Left lobe of liver (tissue), 2 donors: ENCODE data around the gene PON3. TPM values are rescaled to one million over a fixed set of nuclear protein-coding genes. Genes with fewer than 3 reads are reported as not detected.
"Not testable (repeated sequence)": the region's sequence is repeated elsewhere in the genome, so short reads cannot be mapped to it uniquely, and the experiment has no call there.

Experiments used
- ATAC-seq: fragments of 200-7000 bp; cut with Tn5 transposase; one replicate; pipeline ENCODE4 v1.9.1; 2020; ENCODE audit warnings: mild to moderate bottlenecking, moderate library complexity
- DNase-seq: peaks from one replicate; pipeline ENCODE4 v3.0.0-alpha.2; 2020; ENCODE audit warnings: low spot score
- total RNA-seq: library from RNA; stranded (reverse); gene quantifications from one replicate; pipeline ENCODE4 v1.2.1, GENCODE V29; 2021
- donor health status: DM: no; HTN: no; CAD: no; lungs with moderate emphysema.
- donor health status: DM: no; HTN: yes; CAD: no.

Gene PON3
- total RNA-seq, 1 donor from 2014 or later = 256 TPM

DNA sequence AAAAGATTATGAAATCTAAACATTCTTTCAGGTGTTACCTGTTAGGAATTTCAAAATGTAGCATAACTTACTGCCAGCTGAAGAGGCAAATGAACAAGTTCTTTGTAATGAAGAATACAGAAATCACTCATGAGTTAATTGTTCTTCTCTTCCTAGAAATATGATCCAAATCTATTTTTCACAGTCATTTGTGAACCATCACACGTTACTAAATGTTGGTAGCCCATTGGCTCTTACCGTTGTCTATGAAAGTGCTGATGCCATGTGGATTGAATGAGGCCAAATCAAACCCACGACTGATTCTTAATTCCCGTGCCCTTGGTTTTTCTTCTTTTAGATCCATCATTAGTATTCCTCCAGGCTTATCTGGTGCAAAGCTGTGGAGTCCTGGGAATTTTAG lies 15.9 kb upstream of the PON3 start:
- ATAC-seq (no peak), DNase-seq (no peak)

DNA sequence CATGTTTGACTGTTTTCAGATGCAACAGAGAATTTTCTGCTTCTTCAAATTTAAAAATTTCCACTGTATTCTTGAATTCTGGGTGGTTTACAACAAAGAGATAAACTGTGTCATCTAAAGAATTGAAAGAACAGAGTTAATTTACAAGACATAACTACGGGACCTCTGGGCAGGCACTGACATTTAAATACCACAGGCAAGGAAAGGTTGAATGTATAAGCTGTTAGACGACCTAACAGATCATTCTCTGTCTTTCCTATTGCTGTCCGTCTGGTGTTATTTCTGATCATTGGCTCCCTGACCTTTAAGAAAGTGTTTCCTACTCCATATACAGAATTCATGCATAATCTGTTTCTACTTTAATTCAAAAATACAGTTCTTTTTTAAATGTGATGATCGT lies 15.5 kb upstream of the PON3 start:
- DNase-seq (no peak), ATAC-seq (no peak)

DNA sequence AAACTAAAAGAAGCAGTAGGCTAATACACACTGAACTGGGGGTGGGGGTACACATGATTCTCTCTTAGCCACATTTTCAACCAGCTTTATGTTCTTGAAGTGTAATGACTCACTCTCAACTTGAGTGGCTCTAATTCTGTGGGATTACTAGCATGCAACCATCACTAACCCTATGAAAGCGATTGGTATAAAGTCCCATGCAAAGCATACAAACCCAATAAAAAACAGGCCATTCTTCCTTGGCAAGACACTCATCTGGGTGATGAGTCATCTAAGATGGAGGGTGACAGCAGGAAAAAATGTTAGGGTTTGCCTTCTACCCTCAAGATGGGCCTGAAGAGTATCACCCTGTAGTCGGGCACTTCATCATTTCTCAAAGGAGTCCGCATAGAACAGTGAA lies 14.9 kb upstream of the PON3 start:
- no peak for DNase-seq
- ATAC-seq = no peak

DNA sequence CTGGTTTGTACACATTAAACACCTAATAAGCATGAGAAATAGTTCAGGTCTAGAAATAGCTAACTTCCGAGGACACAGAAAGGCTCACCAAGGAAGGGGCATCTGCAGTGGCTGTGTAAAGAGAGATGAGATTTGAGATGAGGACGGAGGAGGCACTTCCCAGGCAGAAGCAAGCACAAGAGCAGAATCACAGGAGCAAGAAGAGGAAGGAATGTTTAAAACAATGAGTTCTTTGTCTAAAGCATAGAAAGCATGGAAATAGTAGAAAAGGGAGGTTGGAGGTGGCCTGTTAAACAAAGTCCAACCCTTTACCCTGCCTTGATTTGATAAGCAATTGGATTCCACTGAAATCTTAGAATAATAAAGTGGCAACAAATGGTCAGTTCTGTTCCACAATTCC lies 11.6 kb upstream of the PON3 start:
- DNase-seq (no peak), ATAC-seq (no peak)

DNA sequence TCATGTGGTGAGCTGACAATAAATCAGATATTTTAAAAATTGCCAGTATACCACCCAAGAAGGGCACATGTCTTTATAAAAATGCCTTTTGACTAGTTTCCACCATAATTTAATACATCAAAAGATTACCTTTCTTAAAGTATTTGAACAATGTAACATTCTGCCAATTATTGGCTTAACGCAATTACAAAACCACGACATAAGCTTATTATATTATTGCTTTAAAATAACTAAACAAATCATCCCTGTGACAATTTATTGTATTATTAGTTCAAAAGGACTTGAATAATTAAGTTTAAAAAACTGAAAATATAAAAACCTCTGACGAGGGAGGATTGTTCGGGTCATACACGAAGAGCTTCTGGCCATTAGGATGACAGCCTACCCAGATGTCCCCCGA lies 9.6 kb upstream of the PON3 start:
- DNase-seq (no peak), ATAC-seq (no peak)

DNA sequence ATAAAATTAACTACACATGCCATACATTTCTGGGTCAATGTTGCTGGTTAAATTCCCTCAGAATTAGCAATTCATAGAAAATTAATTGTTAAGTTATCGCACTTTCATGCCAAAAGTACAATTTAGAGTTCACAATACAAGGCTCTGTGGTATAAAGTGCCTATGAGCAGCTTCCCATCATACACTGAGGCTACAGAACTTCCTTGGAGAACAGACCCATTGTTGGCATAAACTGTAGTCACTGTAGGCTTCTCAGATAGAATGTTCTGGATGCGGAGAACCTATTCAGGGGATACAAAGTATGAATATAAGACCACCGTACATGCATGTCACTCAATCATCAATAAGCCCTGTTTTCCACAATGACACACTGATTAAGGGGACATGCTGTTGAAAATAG lies 9.0 kb upstream of the PON3 start:
- DNase-seq (no peak), ATAC-seq (no peak)

DNA sequence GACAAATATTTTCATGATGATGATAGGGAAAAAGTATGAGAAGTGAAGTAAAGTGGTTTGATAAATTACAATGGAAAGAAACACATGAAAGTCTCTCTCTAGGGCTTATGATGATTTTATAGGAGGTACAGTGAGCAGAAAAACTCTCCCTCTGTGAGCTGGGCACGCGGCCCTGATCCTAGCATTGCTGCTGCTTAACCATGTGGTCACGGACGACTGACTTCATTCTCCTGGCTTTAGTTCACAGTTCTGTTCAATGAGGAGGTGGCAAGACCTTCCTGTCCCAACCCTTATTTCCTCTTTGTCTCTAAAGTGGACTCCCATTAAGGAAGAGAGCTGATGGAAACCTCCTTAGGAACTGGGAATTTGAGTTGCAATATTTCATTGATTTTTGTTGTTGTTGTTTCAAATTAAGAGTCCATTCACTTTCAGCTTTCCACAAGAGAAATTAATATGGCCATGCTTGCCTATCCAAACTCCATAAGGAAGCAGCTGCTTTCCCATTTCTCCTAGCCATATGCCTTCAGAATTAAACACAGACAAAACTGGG lies 8.2 kb upstream of the PON3 start:
- ATAC-seq (peak; percentile 68), DNase-seq (no peak)

DNA sequence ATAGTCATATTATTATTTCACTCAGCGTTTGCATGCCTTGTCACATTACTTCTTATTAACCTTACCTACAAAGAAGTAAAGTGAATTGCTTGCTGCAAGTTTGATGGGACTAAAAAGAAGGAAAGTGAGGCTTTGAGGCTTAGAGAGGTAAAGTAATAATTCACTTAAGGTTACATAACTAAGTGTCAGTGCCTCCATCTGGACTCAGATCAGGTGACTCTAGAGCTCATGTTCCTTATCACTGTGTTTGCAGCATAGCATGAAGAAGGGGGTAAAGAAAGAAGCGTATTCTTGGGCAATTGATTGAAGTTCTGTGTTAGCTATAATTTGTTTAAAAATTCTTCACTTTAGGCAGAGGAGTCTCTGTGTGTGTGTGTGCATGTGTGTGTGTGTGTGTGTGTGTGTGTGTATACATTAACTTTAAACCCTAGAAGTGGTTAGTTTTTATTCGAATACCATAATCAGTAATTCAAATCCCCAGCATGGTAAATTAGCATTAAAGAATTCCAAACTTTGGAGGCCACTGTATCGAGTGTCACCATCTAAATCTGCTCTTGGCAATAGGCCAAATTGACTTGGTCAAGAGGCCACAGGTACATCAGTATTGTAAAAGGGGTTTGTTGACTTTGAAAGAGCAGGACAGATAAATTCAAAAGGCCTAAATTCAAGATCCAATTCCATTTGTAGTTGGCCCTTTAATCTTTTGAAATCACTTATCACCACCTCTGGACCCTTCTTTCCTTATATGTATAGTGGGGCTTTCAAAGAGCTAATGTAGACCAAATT lies 2.2 kb upstream of the PON3 start:
- DNase-seq = no peak
- peak; percentile 30 for ATAC-seq

DNA sequence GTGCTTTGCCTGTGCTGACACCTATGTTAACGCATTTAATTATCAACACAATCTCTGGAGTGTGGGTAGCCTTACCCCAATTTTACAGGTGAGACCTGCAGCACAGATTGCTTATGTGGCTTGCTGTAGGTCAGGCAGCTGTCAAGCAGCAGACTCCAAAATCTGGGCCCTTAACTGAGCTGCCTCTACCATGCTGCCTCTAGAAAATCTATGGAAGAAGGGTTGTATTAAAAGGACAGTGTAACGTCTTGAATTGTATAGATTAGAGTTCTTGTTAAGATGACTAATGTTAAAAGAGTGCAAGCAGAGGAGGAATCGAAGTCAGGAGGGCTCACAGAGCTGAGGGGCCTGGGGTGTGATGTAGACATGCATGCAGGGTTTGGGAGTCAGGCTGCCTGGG lies 1.2 kb upstream of the PON3 start:
- DNase-seq (no peak), ATAC-seq (peak; percentile 14)

DNA sequence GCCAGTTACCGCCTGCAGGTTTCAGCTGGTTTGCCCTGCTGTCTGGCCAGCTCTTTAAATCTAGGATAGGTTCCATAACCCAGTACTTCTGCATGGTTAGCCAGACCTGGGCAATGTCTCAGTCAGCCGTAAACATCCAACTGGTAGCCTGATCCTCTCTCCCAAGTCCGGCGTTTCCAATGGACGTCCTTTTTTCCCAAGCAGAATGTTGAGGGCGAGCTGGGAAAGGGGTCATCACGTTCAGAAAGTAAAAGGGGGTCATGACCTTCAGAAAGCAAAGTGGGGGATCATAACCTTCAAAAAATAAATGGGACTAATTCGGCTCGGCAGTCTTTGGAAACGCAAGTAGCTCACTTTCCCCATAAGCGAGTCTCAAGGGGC lies 430 bp downstream of the PON3 start:
- ATAC-seq = peak; percentile 21
- no peak for DNase-seq

DNA sequence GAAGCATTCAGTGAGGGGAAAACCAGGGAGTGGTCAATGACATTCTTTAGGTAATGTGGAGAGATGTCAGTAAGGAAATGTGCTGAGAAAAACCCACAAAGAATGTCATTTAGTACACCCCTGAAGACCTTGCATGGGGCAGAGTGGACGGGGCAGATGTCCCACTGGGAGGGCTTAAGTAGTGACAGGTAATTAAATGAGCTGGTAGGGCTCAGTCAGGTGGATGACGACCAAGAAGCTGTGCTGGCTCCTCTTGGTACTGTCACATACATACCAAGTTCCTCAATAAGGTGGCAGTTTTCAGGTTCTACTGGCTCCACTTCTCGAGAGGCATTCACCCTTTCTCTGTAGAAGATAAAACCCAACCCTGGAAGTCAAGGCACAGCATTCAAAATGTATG lies 1.8 kb downstream of the PON3 start:
- ATAC-seq (no peak), DNase-seq (no peak)

DNA sequence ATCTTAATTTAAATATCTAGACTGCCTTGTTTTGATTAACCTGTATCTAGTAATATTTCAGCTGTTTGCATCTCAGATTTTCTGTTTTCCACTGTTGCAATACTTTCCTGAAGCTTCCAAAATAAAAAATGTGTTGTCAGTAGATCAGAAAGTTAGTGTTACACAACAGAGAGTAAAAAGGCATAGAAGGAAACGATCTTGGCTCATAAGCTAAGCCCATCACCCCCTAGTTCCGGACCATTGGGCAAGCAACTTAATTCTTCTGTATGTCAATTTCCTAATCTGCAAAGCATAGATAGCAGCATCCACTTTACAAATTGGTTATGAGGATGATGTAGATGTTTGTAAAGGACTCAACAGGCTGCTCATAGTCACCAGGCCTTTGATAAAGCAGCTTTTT lies 4.4 kb downstream of the PON3 start:
- DNase-seq (peak; percentile 55), ATAC-seq (peak; percentile 25)

DNA sequence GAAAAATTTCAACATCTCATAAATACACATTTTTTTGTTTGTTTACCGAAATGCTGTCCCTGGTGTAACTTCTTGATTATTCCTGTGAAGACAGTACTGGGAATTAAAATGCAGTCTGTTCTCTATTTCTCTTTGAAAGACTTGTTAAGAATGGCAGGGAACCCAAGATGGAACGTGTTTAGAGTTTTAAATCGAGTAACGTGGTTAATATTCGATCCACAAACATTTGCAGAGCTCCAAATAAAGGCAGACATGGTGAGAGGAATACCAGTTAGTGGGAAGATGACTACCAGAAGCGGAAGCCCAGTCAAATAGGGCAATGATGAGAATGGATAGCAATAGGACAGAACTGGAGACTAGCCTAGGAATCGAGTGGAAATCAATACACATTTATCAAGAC lies 6.7 kb downstream of the PON3 start:
- ATAC-seq = no peak
- no peak for DNase-seq

DNA sequence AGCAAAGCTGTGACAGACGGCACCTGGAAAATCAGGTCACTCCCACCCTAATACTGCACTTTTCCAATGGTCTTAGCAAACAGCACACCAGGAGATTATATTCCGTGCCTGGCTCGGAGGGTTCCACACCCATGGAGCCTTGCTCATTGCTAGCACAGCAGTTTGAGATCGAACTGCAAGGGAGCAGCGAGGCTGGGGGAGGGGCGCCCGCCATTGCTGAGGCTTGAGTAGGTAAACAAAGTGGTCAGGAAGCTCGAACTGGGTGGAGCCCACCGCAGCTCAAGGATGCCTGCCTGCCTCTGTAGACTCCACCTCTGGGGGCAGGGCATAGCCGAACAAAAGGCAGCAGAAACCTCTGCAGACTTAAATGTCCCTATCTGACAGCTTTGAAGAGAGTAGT lies 16.7 kb downstream of the PON3 start:
- not testable (repeated sequence) for ATAC-seq, DNase-seq

DNA sequence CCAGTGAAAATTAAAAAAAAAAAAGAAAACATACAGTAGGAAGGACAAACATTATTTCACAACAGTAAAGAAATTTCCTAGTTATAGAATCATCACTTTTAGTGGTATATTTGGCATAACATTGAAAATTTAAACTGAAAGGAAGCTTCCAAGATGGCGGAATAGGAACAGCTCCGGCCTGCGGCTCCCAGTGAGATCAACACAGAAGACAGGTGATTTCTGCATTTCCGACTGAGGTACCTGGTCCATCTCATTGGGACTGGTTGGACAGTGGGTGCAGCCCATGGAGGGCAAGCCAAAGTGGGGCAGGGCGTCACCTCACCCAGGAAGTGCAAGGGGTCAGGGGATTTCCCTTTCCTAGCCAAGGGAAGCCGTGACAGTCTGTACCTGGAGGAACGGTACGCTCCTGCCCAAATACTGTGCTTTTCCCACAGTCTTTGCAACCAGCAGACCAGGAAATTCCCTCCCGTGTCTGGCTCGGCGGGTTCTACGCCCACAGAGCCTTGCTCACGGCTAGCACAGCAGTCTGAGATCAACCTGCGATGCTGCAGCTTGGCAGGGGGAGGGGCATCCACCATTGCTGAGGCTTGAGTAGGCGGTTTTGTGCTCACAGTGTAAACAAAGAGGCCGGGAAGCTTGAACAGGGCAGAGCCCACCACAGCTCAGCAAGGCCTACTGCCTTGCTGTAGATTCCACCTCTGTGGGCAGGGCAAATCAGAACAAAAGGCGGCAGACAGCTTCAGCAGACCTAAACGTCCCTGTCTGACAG lies 19.4 kb downstream of the PON3 start:
- DNase-seq (no peak), ATAC-seq (no peak)

DNA sequence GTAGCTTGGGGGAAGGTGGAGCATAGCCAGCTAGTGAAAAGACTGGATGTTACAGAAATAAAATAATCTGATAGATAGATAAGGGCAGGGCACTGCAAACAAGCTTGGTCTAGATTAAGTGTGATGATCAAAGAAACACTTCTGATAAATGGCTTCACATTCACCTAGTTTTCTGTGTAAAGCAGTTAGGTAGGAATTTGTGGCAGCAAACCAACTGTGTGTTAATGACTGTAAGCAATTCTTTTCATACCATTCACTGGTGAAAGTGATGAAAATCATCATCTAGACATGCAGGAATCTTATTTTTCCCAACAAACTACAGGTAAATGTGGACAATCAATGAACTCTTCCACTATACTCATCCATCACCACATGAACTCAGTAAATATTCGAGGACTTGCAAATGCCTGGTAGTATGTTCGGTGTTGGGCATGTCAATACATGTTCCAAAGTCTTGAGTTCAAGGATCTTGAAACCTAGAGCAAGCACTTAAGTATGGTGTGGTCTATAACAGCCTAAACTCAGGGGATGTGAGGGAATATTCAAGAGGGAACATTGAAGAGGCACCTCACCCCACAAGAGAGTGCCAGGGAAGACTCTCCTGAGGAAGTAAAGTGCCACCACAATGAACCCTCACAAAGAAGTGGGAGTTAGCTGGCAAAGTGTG lies 20.5 kb downstream of the PON3 start:
- DNase-seq (no peak), ATAC-seq (no peak)

DNA sequence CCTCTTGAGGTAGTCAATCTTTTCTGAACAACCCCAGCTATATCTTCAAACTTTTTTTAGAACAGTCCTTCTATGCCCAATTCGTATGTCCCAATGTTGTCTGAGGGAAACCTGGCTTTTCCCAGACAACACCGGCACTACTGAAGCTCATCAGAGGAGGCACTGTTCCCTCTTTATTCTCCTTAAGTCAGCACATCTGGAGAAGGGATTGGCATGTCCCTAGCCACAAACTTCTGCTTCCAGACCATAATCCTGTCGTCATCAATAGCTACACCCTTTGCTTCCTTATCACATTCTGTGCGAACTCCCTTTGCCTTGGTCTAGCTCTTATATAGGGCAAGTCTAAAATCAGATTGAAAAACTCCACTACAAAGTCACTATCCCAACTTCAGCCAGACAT lies 22.9 kb downstream of the PON3 start:
- DNase-seq (no peak), ATAC-seq (peak; percentile 50)

DNA sequence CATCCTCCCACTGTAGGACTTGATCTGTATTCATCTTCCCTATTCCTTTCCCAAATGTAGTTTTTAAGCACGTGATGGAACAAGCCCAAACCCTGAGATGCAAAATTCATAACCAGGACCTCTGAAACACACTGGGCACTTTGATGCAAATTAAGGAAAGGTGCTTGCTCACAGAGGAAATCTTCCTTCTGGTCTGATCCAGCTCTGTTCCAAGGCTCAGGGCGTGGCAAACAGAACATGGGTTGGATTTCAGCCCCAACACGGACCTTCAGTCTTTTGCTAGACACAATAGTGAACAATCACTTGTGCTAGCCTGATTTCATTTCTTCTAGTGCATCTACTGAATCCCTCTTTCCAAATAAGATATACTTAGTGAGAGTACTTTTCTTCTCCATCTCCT lies 27.9 kb downstream of the PON3 start:
- no peak for DNase-seq
- ATAC-seq = no peak

DNA sequence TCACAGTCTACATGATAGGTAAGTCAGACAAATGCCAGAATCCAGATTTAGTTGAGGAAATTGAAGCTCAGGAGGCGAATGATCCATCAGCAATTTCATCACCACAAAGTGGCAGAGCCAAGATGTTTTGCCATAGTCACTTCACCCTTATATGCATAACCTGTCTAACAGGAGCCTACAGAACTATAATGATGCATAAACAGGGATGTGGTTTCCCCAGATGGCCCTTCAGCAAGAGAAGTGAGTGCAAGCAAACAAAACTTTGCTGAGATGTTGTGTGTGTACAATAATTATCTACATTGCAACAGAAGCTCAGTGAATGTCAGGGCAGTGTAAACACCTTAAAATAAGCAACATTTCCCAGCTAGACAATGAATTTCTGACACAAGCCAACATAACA lies 28.6 kb downstream of the PON3 start:
- DNase-seq (no peak), ATAC-seq (no peak)

DNA sequence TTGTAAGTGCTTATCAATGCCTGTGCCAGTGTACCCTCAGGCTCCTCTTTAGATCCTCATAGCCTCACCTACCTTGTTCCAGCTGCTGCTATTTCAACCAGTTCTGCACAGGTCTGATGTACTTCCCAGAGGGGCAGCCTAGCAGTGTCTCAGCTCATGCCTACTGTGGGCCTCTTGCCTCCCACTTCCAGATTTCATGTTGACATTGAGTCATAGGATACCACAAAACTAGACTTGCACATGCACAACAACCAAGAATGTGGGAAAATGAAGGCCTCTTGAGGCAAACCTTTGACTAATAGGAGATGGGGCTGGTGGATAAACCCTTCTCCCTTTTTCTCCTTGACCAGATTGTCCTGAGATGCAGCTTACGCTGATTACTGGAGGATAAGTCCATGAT lies 31.0 kb downstream of the PON3 start:
- ATAC-seq = peak; percentile 34
- no peak for DNase-seq

DNA sequence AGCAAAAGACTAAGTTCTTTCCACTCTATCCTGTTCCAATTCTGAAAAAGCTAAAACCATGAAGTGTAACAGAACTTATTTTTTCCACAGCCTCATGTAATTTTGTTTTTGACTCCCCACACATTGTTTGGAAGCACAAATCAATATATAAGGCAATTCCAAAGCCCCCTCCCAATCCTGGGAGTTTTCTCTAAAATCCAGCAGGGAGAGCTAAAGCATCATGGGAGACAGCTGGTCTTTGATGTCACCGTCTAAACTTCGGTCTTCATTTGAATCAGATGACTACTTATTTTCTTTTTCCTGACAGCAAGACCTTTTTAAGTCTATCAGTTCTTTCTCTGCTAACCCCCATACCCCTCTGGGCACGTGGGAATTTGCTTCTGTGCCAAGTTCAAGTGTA lies 38.6 kb downstream of the PON3 start:
- ATAC-seq = no peak

More for the DNA sequence above, 38.6 kb downstream of the PON3 start:
- DNase-seq = no peak
